ENCODE measurements around the gene SRGAP2B.
"Not testable (repeated sequence)": the region's sequence is repeated elsewhere in the genome, so short reads cannot be mapped to it uniquely, and the experiment has no call there.

DNA sequence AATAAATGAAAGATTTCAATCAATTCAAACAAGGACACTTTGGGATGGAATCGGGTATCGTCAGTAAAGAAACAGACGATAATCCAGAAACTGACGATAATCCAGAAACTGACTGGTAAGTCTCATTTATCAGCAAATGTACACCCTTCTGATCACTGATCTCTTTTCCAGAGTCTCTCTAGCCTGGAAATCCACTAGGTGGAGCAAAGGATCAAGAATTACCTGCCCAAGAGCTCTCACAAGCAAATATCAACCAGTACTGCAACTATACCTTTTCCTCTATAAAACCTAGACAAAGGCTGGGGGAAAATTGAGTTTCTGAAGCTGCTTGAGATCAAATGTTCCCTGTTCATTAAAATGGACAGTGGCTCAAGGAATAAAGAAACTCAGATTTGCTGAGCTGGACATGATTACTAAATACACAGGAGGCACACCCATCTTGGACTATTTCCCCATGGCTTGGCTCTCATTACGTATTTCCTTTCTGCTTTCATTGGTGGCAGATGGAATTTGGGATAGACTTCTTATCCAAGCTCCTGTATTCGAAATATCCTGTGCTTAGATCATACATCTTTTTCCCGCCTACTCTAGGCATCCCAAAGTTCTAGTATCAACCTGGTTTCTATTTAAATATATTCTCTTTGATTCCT is 29.0 kb upstream of the SRGAP2B start:
- TF ChIP-seq, protein P1, sequence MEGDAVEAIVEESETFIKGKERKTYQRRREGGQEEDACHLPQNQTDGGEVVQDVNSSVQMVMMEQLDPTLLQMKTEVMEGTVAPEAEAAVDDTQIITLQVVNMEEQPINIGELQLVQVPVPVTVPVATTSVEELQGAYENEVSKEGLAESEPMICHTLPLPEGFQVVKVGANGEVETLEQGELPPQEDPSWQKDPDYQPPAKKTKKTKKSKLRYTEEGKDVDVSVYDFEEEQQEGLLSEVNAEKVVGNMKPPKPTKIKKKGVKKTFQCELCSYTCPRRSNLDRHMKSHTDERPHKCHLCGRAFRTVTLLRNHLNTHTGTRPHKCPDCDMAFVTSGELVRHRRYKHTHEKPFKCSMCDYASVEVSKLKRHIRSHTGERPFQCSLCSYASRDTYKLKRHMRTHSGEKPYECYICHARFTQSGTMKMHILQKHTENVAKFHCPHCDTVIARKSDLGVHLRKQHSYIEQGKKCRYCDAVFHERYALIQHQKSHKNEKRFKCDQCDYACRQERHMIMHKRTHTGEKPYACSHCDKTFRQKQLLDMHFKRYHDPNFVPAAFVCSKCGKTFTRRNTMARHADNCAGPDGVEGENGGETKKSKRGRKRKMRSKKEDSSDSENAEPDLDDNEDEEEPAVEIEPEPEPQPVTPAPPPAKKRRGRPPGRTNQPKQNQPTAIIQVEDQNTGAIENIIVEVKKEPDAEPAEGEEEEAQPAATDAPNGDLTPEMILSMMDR (conservative IDR thresholded peaks at IDR 0.05; ENCODE audit: low read length) = not testable (repeated sequence)
- TF ChIP-seq EZH2phosphoT487 (IDR thresholded peaks at IDR 0.05; ENCODE audit: borderline replicate concordance) = not testable (repeated sequence)
